Body of pancreas (tissue), 4 donors: Measurements from ENCODE around the gene FNIP1. TPM values are rescaled to one million over a fixed set of nuclear protein-coding genes. Genes with fewer than 3 reads are reported as not detected.
"Not testable (repeated sequence)": the region's sequence is repeated elsewhere in the genome, so short reads cannot be mapped to it uniquely, and the experiment has no call there.

ENCODE experiments used
- ATAC-seq: fragments of 150-250 bp; one replicate; pipeline ENCODE4 v1.9.1; 2016
- DNase-seq, 4 donors: peaks; one replicate each; pipeline ENCODE4 v3.0.0-alpha.2; 2019
- H3K27ac ChIP-seq, 4 donors: fragments of 200-600 bp; sonication (generic); 1 replicate in 3 of 4; 2 replicates in 1 of 4; pipeline versions ENCODE4 v1.5.1 to v1.6.1; 2016 to 2019; ENCODE audit warnings: mild to moderate bottlenecking in 1 of 4, mixed read lengths in 1 of 4, moderate library complexity in 1 of 4
- H3K27me3 ChIP-seq, 2 donors: fragments of 200-600 bp; sonication (generic); one replicate each; pipeline ENCODE4 v1.6.0; 2016; ENCODE audit warnings: mild to moderate bottlenecking in 1 of 2
- H3K36me3 ChIP-seq, 2 donors: fragments of 200-600 bp; sonication (generic); replicated peaks in 1 of 2; 2 replicates each; pipeline ENCODE4 v1.5.1; 2016; ENCODE audit warnings: low read depth in 2 of 2; ENCODE audit not compliant: insufficient read depth in 1 of 2
- H3K4me1 ChIP-seq: fragments of 200-600 bp; sonication (generic); one replicate; pipeline ENCODE4 v1.6.0; 2016
- H3K4me3 ChIP-seq, 2 donors: fragments of 200-600 bp; sonication (generic); 1 replicate in 1 of 2; 2 replicates in 1 of 2; pipeline ENCODE4 v1.5.1; 2016 to 2019
- H3K9me3 ChIP-seq, 3 donors: fragments of 200-600 bp; sonication (generic); 1 replicate in 2 of 3; 2 replicates in 1 of 3; pipeline ENCODE4 v1.5.1; 2016
- CTCF ChIP-seq, 7 experiments: fragments of 450-650 bp in 4 of 7; fragments of 200-600 bp in 3 of 7; sonication (generic) in 3 of 7; IDR thresholded peaks; one replicate each; pipeline ENCODE4 v1.5.1; 2016 to 2019; ENCODE audit warnings: antibody characterized with exemption in 7 of 7
- POLR2A ChIP-seq, 3 donors: fragments of 450-650 bp; IDR thresholded peaks; one replicate each; pipeline ENCODE4 v1.6.1; 2016; ENCODE audit warnings: antibody characterized with exemption in 3 of 3, mild to moderate bottlenecking in 2 of 3
- WGBS, 2 donors: methylation state at CpG; one replicate each; pipeline ENCODE4 v1.1.5; 2017; 5-methylcytosine and 5-hydroxymethylcytosine counted together
- intact Hi-C: fragments of 100-400 bp; cut with DNase I; formaldehyde crosslinking; loops from one replicate; pipeline ENCODE4 v1.15.1; 2023
- total RNA-seq, 2 donors: library from RNA; depleted of rRNA; stranded (reverse); fragments of >200 nt; gene quantifications; one replicate each; pipeline ENCODE4 v1.1.0, GENCODE V29; 2016

FNIP1 gene
- total RNA-seq, 2 donors from 2014 or later = 20.5 to 35.9 TPM

GRCh38 chr5:131627207-131627865 is 169.5 kb downstream of the FNIP1 start:
- ATAC-seq (no peak), DNase-seq (no peak)
- no peak for TF ChIP-seq POLR2A (IDR thresholded peaks at IDR 0.05)
- TF ChIP-seq CTCF (IDR thresholded peaks at IDR 0.05) = no peak

GRCh38 chr5:131622633-131623032 is 174.2 kb downstream of the FNIP1 start:
- intact Hi-C loops = no loop called here
- H3K4me3 ChIP-seq = no peak overlapping the region
- no peak for DNase-seq
- ATAC-seq = no peak
- no peak for TF ChIP-seq POLR2A (IDR thresholded peaks at IDR 0.05)
- no peak for TF ChIP-seq CTCF (IDR thresholded peaks at IDR 0.05)
- H3K27me3 ChIP-seq = no peaks in the 10 kb centered on the region
- H3K27ac ChIP-seq = no peak overlapping the region
- H3K36me3 ChIP-seq = no peaks in the 10 kb centered on the region
- peaks cover 23% of the 10 kb centered on the region for H3K4me1 ChIP-seq
- 86 to 91% methylated on average over 2 of the region's 2 CpGs for WGBS, 2 donors
- no peaks in the 10 kb centered on the region for H3K9me3 ChIP-seq

More at GRCh38 chr5:131627207-131627865, 169.5 kb downstream of the FNIP1 start:
- Histone ChIP-seq H3K27ac (no peak overlapping the region), H3K4me3 (no peak overlapping the region), H3K4me1 (peaks cover 18% of the 10 kb centered on the region), H3K27me3 (no peaks in the 10 kb centered on the region), H3K36me3 (no peaks in the 10 kb centered on the region), H3K9me3 (no peaks in the 10 kb centered on the region)
- 84 to 86% methylated on average over 4 of the region's 4 CpGs for WGBS, 2 donors
- intact Hi-C loops = no loop called here

GRCh38 chr5:131621164-131621563 is 175.7 kb downstream of the FNIP1 start:
- H3K27me3 ChIP-seq, H3K36me3 ChIP-seq, DNase-seq, H3K4me3 ChIP-seq, H3K27ac ChIP-seq, intact Hi-C loops, ATAC-seq, H3K9me3 ChIP-seq: not testable (repeated sequence)
- WGBS, 2 donors = 93 to 98% methylated on average over 2 of the region's 2 CpGs
- H3K4me1 ChIP-seq = peaks cover 28% of the 10 kb centered on the region

- intact Hi-C loops = no loop called here
- Histone ChIP-seq H3K9me3 (no peaks in the 10 kb centered on the region), H3K4me1 (peaks cover 28% of the 10 kb centered on the region), H3K27ac (no peak overlapping the region), H3K4me3 (no peak overlapping the region), H3K27me3 (no peaks in the 10 kb centered on the region), H3K36me3 (no peaks in the 10 kb centered on the region)
- DNase-seq = no peak
- WGBS, 2 donors = 26 to 35% methylated on average over 8 of the region's 8 CpGs
- no peak for ATAC-seq
- TF ChIP-seq POLR2A (IDR thresholded peaks at IDR 0.05) = no peak
- no peak for TF ChIP-seq CTCF (IDR thresholded peaks at IDR 0.05)
Observed at GRCh38 chr5:131619102-131619501, 177.7 kb downstream of the FNIP1 start.

GRCh38 chr5:131617140-131617822 is 179.5 kb downstream of the FNIP1 start:
- DNase-seq = no peak
- H3K4me3 ChIP-seq = no peak overlapping the region
- no peak for TF ChIP-seq CTCF (IDR thresholded peaks at IDR 0.05)
- TF ChIP-seq POLR2A (IDR thresholded peaks at IDR 0.05) = no peak
- intact Hi-C loops = no loop called here
- 68 to 75% methylated on average over 11 of the region's 11 CpGs for WGBS, 2 donors
- H3K27ac ChIP-seq = no peak overlapping the region
- H3K36me3 ChIP-seq = no peaks in the 10 kb centered on the region
- no peaks in the 10 kb centered on the region for H3K27me3 ChIP-seq
- peaks cover 28% of the 10 kb centered on the region for H3K4me1 ChIP-seq
- no peak for ATAC-seq
- H3K9me3 ChIP-seq = no peaks in the 10 kb centered on the region
